GM21619 (cell line): ENCODE measurements around the gene GNPTG.
"Not testable (repeated sequence)": the region's sequence is repeated elsewhere in the genome, so short reads cannot be mapped to it uniquely, and the experiment has no call there.

ENCODE experiments used
- ATAC-seq: cut with Tn5 transposase; IDR thresholded peaks from one replicate; pipeline ENCODE4 v1.9.1; 2021; ENCODE audit not compliant: unreplicated experiment

Gene GNPTG

DNA sequence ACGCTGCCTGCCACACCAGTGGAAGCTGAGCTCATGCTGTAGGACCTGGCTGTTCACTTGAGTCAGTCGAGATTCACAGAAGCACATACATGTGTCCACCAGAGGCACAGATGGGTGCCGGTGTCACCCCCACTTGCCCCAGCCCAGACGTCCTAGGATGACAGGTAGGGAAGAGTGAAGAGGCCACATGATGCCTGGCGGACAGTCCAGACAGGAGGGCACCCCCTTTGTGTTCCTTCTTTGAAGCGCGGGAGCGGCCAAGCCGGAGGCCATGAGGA is 33.5 kb upstream of the GNPTG start:
- no peak for ATAC-seq

DNA sequence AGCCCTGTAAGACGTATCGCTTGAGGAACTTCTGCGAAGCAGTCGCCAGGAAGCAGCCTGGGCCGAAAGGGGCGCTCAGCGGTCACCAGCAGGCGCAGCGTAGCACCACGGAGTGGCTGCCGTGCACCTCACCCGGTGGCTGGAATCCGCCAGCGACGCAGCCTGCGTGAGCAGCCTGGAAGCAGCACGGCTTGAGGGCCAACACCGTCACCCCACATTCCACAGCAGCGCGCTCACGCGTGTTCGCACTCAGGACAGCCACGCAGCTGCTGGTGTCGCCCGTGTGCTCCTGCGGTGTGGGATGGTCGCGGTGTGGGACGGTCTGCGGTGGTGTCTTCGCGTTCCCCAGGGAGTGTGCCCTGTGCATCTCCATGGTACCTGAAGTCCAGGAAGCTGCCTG is 32.7 kb upstream of the GNPTG start:
- no peak for ATAC-seq

GRCh38 chr16:1320097-1320496 is 31.6 kb upstream of the GNPTG start:
- ATAC-seq = no peak

GRCh38 chr16:1320658-1321240 is 31.0 kb upstream of the GNPTG start:
- no peak for ATAC-seq

GRCh38 chr16:1322407-1322806 is 29.3 kb upstream of the GNPTG start:
- ATAC-seq = no peak

- ATAC-seq = no peak
These were observed 28.2 kb upstream of the GNPTG start for GRCh38 chr16:1323296-1324239.

DNA sequence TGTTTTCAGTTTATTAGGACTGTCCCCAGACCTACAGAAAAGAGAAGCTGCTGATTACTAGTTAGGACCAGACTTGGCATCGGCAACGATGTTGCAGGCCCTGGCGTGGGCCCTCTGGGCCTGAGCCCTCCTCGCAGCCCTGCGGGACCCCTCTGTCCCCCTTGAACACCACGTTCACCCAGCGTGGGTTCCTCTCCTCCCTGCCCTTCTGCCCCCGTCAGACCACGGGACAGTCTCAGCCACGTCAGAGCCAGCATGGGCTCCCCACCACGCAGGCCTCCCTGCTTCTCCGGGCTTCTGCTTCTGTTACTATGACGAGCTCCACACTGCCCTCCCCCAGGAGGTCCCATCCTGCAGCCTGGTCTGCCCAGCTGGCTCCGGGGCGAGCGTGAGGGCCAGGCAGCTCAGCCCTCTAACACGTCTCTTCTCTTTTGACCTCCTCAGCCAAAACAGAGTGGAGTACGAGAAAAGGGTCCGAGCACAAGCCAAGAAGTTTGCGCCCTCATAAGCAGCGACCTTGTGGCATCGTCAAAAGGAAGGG is 27.4 kb upstream of the GNPTG start:
- ATAC-seq = no peak

GRCh38 chr16:1325261-1325660 is 26.5 kb upstream of the GNPTG start:
- ATAC-seq = no peak

DNA sequence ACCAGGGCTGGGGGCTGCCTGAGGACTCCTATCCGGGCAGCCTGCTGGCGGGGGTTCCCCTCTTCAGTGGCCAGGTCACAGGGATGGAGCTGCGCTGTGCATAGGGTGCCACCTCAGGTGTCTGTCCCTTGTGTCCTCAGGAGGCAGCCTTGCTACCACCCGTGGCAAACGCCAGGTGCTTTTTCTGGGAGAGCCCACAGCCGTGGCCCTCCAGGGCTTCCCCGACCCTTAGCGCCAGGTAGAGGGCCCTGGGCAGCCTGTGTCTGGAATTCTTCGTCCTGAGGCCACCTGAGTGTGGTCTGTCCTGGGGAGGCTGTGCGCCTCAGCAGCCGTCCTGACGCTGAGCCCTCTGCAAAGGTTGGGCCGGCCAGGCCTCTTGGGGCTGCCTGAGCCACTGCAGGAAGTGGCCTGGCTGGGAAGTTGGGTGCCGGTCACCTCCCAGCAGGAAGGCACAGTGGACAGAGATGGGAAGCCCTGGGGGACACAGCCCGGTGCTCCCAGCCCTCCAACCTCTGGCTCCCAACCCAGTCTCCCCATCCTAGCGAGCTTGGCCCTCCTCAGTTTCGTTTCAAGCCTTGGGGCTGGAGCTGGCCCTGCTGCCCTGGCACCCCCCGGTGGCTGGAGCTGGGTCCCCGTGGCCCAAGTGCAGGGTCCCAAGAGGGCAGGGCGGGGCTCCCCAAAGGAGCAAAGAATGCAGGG is 25.9 kb upstream of the GNPTG start:
- no peak for ATAC-seq

DNA sequence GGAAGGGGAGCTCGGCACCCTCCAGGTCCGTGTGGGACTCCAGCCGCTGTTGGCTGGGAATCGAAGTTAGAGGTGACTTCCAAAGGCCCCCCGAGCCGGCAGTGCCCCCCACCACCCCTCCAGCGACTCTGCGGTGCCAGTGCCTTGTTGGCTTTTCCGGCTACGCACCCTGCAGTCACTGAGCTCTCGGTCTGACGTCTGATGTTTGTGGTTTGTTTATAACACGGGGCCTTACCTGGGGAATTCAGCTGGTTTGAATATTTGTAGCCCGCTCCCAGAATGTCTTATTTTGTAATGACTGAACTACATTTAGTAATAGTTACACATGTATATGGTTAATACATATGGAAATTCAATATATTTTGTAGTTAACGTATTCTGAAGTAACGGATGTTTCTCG is 25.3 kb upstream of the GNPTG start:
- no peak for ATAC-seq

- no peak for ATAC-seq
These were observed 24.6 kb upstream of the GNPTG start for GRCh38 chr16:1326946-1327618.

DNA sequence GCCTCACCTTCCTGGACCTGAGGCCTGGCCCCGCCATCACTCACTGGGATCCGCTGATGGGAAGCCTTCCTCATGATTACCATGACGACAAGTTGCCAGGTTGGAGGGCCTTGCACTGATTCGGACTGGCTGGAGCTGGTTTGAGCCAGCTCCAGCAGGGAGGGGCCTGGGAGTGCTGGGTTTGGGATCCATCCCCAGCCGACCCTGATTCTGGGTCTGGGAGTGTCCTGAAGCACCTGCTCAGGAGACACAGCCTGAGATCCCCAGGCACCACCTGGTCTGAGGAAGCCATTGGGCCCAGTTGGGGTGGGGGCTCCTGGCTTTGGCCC is 24.1 kb upstream of the GNPTG start:
- no peak for ATAC-seq

DNA sequence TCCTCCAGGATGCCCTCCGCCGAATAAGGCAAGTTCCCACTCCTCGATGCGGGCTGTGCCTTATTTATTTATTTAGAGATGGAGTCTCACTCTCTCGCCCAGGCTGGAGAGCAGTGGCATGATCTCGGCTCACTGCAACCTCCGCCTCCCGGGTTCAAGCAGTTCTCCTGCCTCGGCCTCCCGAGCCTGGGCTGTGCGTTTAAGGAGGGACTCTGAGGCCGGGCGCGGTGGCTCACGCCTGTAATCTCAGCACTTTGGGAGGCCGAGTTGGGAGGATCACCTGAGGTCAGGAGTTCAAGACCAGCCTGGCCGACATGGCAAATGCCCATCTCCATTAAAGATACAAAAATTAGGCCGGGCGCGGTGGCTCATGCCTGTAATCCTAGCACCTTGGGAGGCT is 23.6 kb upstream of the GNPTG start:
- ATAC-seq = not testable (repeated sequence)

DNA sequence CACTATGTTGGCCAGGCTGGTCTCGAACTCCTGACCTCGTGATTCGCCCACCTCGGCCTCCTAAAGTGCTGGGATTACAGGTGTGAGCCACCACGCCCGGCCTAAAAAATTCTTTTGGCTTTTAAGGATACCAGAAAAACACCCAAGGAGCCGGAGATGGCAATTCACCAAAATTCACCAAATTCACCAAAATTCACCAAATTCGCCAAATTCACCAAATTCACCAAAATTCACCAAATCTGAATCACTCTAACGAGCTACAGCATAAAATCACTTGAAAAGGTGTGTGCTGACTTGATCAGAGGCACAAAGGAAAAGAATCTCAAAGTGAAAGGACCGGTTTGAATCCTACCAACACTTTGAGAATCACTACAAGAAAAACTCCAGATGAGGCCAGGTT is 22.8 kb upstream of the GNPTG start:
- ATAC-seq = not testable (repeated sequence)

- no peak for ATAC-seq
These were observed 21.3 kb upstream of the GNPTG start for GRCh38 chr16:1330260-1330914.

DNA sequence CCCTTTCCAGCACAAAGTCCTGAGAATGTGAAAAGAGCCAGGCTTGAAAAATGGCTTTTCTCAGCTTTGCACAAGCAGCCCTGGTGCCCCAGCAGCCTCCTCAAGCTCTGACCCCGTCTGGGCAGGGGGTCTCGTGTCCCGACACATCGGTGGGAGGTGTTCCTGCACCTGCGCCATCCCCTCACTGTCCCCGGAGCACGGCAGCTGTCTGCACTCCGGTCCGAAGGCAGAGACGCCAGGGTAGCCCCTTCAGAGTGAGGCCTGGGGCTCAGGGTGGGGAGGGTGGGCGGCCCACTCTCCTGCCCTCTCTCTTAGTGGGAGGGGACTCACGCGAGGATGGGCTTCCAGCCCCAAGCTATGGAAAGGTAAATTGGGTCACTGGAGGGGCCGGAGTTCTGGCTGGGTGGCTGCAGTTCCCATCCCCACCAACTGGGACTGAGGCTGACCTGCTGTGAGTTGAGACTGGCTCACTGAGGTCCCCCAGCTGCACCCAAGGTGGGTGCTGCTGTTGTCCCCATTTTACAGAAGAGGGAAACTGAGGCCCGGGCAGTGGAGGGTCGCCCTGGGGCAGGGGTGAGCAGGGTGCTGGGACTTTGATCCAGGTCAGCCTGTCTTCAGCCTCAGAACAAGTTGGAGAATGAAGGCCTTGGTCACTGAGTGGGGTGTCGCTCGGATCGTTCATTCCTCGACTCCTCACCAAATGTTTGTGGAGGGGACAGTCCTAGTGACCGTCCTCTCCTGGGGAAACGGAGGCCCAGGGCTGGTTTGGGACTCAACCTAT is 20.6 kb upstream of the GNPTG start:
- no peak for ATAC-seq

DNA sequence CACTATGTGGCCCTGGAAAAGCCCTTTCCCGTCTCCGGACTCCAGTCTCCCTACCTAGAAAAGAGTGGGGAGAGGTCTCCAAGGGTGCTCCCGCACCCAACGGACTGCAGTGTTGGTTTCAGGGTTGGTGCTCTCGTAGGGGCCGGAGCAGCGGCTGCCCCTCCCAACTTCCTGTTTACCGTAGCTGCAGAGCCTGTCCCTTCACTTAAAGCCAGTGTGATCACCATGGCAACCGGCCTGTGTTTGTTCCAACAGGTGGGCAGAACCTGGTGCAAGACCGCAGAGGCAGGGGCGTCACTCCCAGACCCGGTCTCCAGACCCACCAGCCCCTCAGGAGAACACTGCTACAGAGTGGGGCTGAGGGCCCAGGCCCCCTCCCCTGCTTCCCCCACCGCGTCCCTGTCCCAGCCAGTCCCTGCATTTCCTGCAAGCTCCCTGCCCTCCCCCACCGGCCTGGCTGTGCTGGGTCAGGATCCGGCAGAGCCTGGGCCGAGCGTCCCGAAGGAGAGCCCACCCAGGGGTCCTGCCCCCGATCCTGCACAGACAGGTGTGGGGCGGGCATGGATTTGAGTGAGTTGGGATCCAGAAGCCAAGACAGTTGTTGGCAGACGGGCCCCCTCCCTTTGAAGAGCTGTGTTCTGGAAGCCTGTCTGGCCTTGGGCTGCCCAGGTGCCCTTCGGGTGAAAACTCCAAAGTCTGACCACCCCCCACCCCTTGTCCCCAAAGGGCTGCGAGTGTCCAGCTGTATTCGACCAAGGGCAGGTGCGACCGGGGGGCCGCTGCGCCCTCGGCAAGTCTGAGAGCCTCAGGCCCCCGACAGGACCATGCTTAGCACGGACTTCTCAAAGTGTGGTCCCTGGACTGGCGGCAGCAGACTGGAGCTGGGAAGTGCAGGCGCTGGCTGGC is 19.8 kb upstream of the GNPTG start:
- ATAC-seq = no peak

- ATAC-seq = no peak
These were observed 19.0 kb upstream of the GNPTG start for GRCh38 chr16:1332618-1333148.
